Body of pancreas (tissue), 4 donors: Measurements from ENCODE around the gene KRTAP15-1.

Source experiments
- CTCF ChIP-seq, 7 experiments: fragments of 450-650 bp in 4 of 7; fragments of 200-600 bp in 3 of 7; sonication (generic) in 3 of 7; IDR thresholded peaks; one replicate each; pipeline ENCODE4 v1.5.1; 2016 to 2019; ENCODE audit warnings: antibody characterized with exemption in 7 of 7
- POLR2A ChIP-seq, 3 donors: fragments of 450-650 bp; IDR thresholded peaks; one replicate each; pipeline ENCODE4 v1.6.1; 2016; ENCODE audit warnings: antibody characterized with exemption in 3 of 3, mild to moderate bottlenecking in 2 of 3

GRCh38 chr21:30425826-30426225 lies 14.2 kb upstream of the KRTAP15-1 start, which contains the start of gene KRTAP13-3:
- TF ChIP-seq CTCF (IDR thresholded peaks at IDR 0.05) (no peak), POLR2A (IDR thresholded peaks at IDR 0.05) (no peak)
